ENCODE measurements around the gene FOXP1. TPM values are rescaled to one million over a fixed set of nuclear protein-coding genes. Genes with fewer than 3 reads are reported as not detected.

Gene FOXP1
- total and polyA plus RNA-seq, 9 of the 15 experiments (the other 6 are each of a cell fraction or from before 2014, with no cell fraction given): 7.7 to 34.5 (median 13.7) TPM

- peak in 1 of 2 experiments; percentile 71; a peak in 2 of 4 replicates for TF ChIP-seq MAZ (CRISPR knock-in tag; conservative IDR thresholded peaks at IDR 0.05 in 1 of 2, IDR thresholded peaks at IDR 0.05 in 1 of 2)
- TF ChIP-seq E2F4 (CRISPR knock-in tag; IDR thresholded peaks at IDR 0.05; ENCODE audit: low read depth): no peak
- no peak for TF ChIP-seq STAG1 (CRISPR knock-in tag; IDR thresholded peaks at IDR 0.05; ENCODE audit: borderline replicate concordance)
- no peak for TF ChIP-seq AFF1 (IDR thresholded peaks at IDR 0.05; ENCODE audit: low read depth in 1 of 2, partially characterized antibody in 2 of 2)
- TF ChIP-seq SAFB (IDR thresholded peaks at IDR 0.05; ENCODE audit: borderline replicate concordance, low read depth, low read length): peak; percentile 86
- TF ChIP-seq ZBTB40 (IDR thresholded peaks at IDR 0.05): peak; percentile 39
- no peak for TF ChIP-seq ZBTB40 (CRISPR knock-in tag; IDR thresholded peaks at IDR 0.05)
- TF ChIP-seq MAX (CRISPR knock-in tag; IDR thresholded peaks at IDR 0.05): peak; percentile 7; the same call in 1 of the 2 replicates
- no peak for TF ChIP-seq SMARCA4 (IDR thresholded peaks at IDR 0.05)
- no peak for TF ChIP-seq FOXA3 (CRISPR knock-in tag; conservative IDR thresholded peaks at IDR 0.05 in 1 of 2, IDR thresholded peaks at IDR 0.05 in 1 of 2)
Measured at GRCh38 chr3:71582612-71583565, 639 bp downstream of the FOXP1 start (continued).
